ENCODE results near the gene GSKIP.

GRCh38 chr14:96409701-96410100 lies 46.4 kb downstream of the GSKIP start:
- TF ChIP-seq CTCF (IDR thresholded peaks at IDR 0.05; ENCODE audit: poor library complexity) (no peak), EZH2 (IDR thresholded peaks at IDR 0.05; ENCODE audit: borderline replicate concordance) (no peak)
